Osteoblast (primary cell): ENCODE results near the gene MRGPRX4. TPM values are rescaled to one million over a fixed set of nuclear protein-coding genes. Genes with fewer than 3 reads are reported as not detected.

Experiments used
- DNase-seq: peaks from one replicate; pipeline ENCODE4 v3.0.0; 2011; ENCODE audit warnings: low spot score, mixed read lengths; ENCODE audit not compliant: insufficient read length; ENCODE audit errors: missing footprints
- H2AFZ ChIP-seq: 2 replicates; pipeline ENCODE4 v1.6.0; 2011; ENCODE audit warnings: mild to moderate bottlenecking, low read length
- H3K27ac ChIP-seq: 2 replicates; pipeline ENCODE4 v1.5.1; 2011; ENCODE audit warnings: mild to moderate bottlenecking, low read depth, low read length, moderate library complexity
- H3K27me3 ChIP-seq: 2 replicates; pipeline ENCODE4 v1.6.0; 2012; ENCODE audit warnings: mild to moderate bottlenecking, control low read depth, inconsistent platforms, low read length, moderate library complexity; ENCODE audit not compliant: insufficient read depth
- H3K36me3 ChIP-seq: 2 replicates; pipeline ENCODE4 v1.5.1; 2011; ENCODE audit warnings: mild to moderate bottlenecking, low read length, control low read depth, moderate library complexity; ENCODE audit not compliant: insufficient read depth
- H3K4me1 ChIP-seq: 2 replicates; pipeline ENCODE4 v1.5.1; 2011; ENCODE audit warnings: mild to moderate bottlenecking, low read length, control low read depth, moderate library complexity; ENCODE audit not compliant: insufficient read depth
- H3K4me2 ChIP-seq: 2 replicates; pipeline ENCODE4 v1.6.0; 2011; ENCODE audit warnings: mild to moderate bottlenecking, low read length; ENCODE audit not compliant: insufficient read depth
- H3K4me3 ChIP-seq: fragments of 200-600 bp; sonication (generic); 3 replicates; pipeline ENCODE4 v1.5.1; 2012; ENCODE audit warnings: mild to moderate bottlenecking, low read length, inconsistent platforms; ENCODE audit not compliant: insufficient read depth
- H3K79me2 ChIP-seq: 2 replicates; pipeline ENCODE4 v1.6.0; 2012; ENCODE audit warnings: mild to moderate bottlenecking, low read length, control low read depth, inconsistent platforms; ENCODE audit not compliant: insufficient read depth
- H3K9me3 ChIP-seq: 2 replicates; pipeline ENCODE4 v1.5.1; 2011; ENCODE audit warnings: low read depth, low read length, control low read depth
- H4K20me1 ChIP-seq: 2 replicates; pipeline ENCODE4 v1.6.0; 2012; ENCODE audit warnings: mild to moderate bottlenecking, low read length, control low read depth; ENCODE audit not compliant: insufficient read depth
- total RNA-seq: library from RNA; depleted of rRNA; stranded (reverse); fragments of >200 nt; gene quantifications from 2 replicates; pipeline ENCODE4 v1.2.3, GENCODE V29; 2012
- TF ChIP-seq, protein P1 (sequence below): IDR thresholded peaks from 2 replicates; pipeline ENCODE4 v1.5.1; 2011; ENCODE audit warnings: mild to moderate bottlenecking, low read depth, low read length, moderate library complexity; ENCODE audit errors: extremely low read depth

Gene MRGPRX4
- total RNA-seq, 1 donor: not detected

DNA sequence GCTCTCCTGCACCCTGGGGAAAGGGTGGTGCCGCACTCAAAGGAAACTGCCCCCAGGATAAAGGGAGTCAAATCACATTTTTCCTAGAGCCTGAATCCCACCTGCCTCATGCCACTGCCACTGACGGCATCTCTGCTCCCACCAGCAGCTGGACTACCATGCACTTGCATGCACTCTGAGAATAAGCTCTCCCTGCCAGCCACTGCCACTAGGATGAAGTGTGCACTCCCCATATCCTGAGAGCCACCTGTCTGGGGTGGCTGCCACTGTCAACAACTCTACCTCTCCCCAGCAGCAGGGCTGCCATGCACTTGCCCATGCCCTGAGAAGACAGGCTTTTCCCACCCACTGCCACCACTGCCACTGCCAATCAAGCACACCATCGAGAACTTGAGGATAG, 31.6 kb downstream of the MRGPRX4 start:
- Histone ChIP-seq H3K27me3 (no peaks in the 10 kb centered on the region), H3K4me3 (no peak overlapping the region), H3K4me2 (no peak overlapping the region), H3K79me2 (no peaks in the 10 kb centered on the region), H2AFZ (no peak overlapping the region), H4K20me1 (no peaks in the 10 kb centered on the region), H3K4me1 (no peaks in the 10 kb centered on the region), H3K27ac (no peak overlapping the region), H3K9me3 (no peaks in the 10 kb centered on the region), H3K36me3 (no peaks in the 10 kb centered on the region)
- TF ChIP-seq, protein P1, sequence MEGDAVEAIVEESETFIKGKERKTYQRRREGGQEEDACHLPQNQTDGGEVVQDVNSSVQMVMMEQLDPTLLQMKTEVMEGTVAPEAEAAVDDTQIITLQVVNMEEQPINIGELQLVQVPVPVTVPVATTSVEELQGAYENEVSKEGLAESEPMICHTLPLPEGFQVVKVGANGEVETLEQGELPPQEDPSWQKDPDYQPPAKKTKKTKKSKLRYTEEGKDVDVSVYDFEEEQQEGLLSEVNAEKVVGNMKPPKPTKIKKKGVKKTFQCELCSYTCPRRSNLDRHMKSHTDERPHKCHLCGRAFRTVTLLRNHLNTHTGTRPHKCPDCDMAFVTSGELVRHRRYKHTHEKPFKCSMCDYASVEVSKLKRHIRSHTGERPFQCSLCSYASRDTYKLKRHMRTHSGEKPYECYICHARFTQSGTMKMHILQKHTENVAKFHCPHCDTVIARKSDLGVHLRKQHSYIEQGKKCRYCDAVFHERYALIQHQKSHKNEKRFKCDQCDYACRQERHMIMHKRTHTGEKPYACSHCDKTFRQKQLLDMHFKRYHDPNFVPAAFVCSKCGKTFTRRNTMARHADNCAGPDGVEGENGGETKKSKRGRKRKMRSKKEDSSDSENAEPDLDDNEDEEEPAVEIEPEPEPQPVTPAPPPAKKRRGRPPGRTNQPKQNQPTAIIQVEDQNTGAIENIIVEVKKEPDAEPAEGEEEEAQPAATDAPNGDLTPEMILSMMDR: no peak
- no peak for DNase-seq

DNA sequence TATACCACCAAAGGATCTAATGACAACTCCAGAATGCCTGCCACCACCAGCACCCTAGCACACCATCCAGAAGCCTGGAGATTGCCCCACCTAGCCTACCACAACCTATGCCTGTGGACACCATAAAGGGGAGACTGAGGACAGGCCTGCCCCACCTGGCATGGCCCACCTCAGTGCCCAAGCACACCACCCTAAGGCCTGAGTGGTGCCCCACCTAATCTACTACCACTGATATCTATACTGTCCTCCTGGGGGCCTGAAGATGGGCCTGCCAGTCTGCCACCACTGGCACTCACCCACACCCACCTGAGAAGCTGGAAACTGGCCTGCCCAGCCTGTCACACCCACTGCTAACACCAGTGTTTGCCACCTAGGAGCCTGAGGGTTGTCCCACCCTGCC, 32.1 kb downstream of the MRGPRX4 start:
- peaks cover 4% of the 10 kb centered on the region for H3K27me3 ChIP-seq
- no peak overlapping the region for H3K4me2 ChIP-seq
- no peak overlapping the region for H2AFZ ChIP-seq
- H4K20me1 ChIP-seq: no peaks in the 10 kb centered on the region
- H3K4me3 ChIP-seq: no peak overlapping the region
- no peaks in the 10 kb centered on the region for H3K79me2 ChIP-seq
- H3K9me3 ChIP-seq: no peaks in the 10 kb centered on the region
- H3K36me3 ChIP-seq: no peaks in the 10 kb centered on the region
- no peaks in the 10 kb centered on the region for H3K4me1 ChIP-seq
- TF ChIP-seq, protein P1: no peak
- DNase-seq: no peak
- no peak overlapping the region for H3K27ac ChIP-seq

DNA sequence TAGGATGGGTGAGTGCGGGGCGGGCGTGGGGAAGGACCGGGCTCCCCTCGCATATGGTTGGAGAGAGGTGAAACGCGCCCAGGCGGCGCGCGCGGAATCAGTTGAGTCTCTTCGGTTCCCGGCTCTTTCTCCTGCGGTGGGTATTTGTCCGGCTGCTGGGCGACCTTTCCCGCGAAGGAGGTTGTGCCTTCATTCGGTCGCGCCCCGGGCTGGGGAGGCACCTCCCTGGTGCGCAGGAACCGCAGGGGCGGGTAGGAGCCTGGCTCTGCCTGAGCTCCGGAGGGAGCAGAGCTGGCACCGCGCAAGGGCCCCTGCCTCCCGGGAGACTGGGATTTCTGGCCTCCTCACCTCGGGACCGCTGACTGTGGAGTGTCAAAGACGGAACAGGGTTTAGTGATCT, 36.4 kb downstream of the MRGPRX4 start:
- DNase-seq: no peak
- H4K20me1 ChIP-seq: no peaks in the 10 kb centered on the region
- H3K27ac ChIP-seq: no peak overlapping the region
- H3K36me3 ChIP-seq: no peaks in the 10 kb centered on the region
- no peak overlapping the region for H3K4me2 ChIP-seq
- no peaks in the 10 kb centered on the region for H3K79me2 ChIP-seq
- no peak overlapping the region for H2AFZ ChIP-seq
- TF ChIP-seq, protein P1: no peak
- peaks cover 10% of the 10 kb centered on the region for H3K27me3 ChIP-seq
- H3K4me3 ChIP-seq: no peak overlapping the region
- H3K4me1 ChIP-seq: no peaks in the 10 kb centered on the region
- no peaks in the 10 kb centered on the region for H3K9me3 ChIP-seq

DNA sequence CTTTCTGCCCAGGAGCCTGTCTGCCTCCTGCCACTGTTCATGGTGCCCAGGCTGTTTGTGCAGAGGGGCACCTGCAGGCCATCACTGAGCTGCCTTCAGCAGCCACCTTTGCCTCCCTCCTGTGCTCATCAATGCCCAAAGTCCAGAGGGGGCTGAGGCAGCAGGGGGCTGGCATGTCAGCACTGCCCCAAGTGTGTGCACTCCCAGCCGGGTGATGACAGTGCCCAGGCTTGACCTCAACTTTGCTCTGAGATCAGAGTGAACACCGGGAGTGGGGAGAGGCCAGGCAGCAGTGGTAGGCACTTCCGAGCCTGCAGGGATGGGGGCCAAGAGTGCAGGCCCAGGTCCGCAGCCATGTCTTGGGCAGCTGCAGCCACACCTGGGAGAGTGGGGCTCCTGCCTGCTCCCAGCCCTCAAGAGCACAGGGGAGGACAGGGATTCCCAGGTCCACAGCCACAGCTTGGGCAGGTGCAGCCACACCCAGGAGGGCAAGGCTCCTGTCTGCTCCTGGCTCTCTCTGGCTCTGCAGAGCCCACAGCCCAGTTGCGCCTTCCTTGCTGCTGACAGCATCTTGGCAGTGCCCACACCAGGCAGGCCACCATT, 48.7 kb downstream of the MRGPRX4 start:
- TF ChIP-seq, protein P1: no peak

More for the DNA sequence above, 48.7 kb downstream of the MRGPRX4 start:
- Histone ChIP-seq H3K36me3 (no peaks in the 10 kb centered on the region), H3K9me3 (no peaks in the 10 kb centered on the region), H2AFZ (no peak overlapping the region), H3K4me2 (no peak overlapping the region), H3K27me3 (peaks cover 3% of the 10 kb centered on the region), H3K4me1 (no peaks in the 10 kb centered on the region), H4K20me1 (no peaks in the 10 kb centered on the region), H3K27ac (no peak overlapping the region), H3K4me3 (no peak overlapping the region), H3K79me2 (no peaks in the 10 kb centered on the region)
- no peak for DNase-seq
